Measurements from ENCODE around the gene SLC25A51. TPM values are rescaled to one million over a fixed set of nuclear protein-coding genes. Genes with fewer than 3 reads are reported as not detected.

The SLC25A51 gene
- total RNA-seq, 1 donor from 2014 or later, result 22.1 TPM

DNA sequence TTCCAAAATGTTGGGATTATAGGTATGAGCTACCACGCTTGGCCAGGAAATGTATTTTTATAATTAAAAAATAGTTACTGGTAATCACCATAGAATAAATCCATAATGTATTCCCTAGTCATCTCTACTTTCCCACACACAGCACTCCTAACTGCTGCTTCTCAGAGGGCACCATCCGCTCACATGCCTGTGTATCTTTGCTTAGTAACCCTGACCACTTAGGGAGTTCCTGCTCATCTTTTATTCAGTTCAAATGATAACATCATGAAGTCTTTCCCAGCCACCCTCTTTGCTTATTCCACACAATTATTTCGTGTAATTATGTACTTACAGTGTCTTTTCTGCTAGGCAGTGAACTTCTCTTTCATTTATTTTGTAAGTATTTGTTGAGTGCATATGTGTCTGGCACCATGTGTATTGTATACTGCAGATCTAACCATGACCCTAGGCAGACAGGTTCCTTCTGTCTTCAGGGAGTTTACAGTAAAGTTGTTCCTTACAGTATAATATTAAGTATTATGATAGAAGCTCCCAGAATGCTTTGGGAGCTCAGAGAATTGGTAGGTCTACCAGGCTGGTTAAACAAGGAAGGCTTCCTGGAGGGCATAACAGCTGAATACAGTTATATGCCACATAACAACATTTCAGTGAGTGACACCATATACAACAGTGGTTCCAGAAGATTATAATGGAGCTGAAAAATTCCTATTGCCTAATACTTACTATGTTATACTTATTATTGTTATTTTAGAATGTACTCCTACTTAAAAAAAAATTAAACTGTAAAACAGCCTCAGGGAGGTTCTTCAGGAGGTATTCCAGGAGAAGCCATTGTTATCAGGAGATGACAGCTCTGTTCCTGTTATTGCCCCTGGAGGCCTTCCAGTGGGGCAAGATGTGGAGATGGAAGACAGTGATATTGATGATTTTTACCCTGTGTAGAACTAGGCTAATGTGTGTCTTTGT, 64.1 kb downstream of the SLC25A51 start:
- no peak for DNase-seq (ENCODE audit: low spot score)

Other genes with a start within 250 kb of the SLC25A51 start
- 18.0 TPM for gene TRMT10B, start 150.3 kb downstream of the SLC25A51 start, total RNA-seq
- 27.2 TPM for gene EXOSC3, start 119.1 kb downstream of the SLC25A51 start, total RNA-seq
- gene DCAF10, start 103.3 kb downstream of the SLC25A51 start, total RNA-seq, result 33.0 TPM
- gene SHB, start 165.1 kb upstream of the SLC25A51 start, total RNA-seq, result 33.0 TPM

All from ureter (tissue), 1 donor.